ENCODE results near the gene RNF19B. TPM values are rescaled to one million over a fixed set of nuclear protein-coding genes. Genes with fewer than 3 reads are reported as not detected.

RNF19B gene
- total and polyA plus RNA-seq, 7 donors: 10.4 to 32.5 (median 18.8) TPM

- Histone ChIP-seq H3K36me3 (ENCODE audit: insufficient read depth in 1 of 2, low read depth in 1 of 2) (no peaks in the 10 kb centered on the region), H3K27ac (no peak overlapping the region), H3K9me3 (no peaks in the 10 kb centered on the region), H3K27me3 (ENCODE audit: insufficient read depth in 3 of 3, low read length in 2 of 3) (peaks cover 0 to 19% (median 12%) of the 10 kb centered on the region in 3 donors), H3K4me1 (peaks cover 6% of the 10 kb centered on the region), H3K4me3 (no peak overlapping the region)
- 31 to 39% (median 36%) methylated on average over 24 of the region's 24 CpGs for WGBS, 3 donors
- intact Hi-C loops (cut with DNase I): loop anchor here in 1 of 2 donors (1.0 kb wide), 1 partner anchor 23 kb away; no protein-coding TSS in a partner anchor
- TF ChIP-seq CTCF (IDR thresholded peaks at IDR 0.05): no peak
- no peak for DNase-seq
- no peak for ATAC-seq
Measured at GRCh38 chr1:32925403-32926162, 39.0 kb downstream of the RNF19B start.

DNA sequence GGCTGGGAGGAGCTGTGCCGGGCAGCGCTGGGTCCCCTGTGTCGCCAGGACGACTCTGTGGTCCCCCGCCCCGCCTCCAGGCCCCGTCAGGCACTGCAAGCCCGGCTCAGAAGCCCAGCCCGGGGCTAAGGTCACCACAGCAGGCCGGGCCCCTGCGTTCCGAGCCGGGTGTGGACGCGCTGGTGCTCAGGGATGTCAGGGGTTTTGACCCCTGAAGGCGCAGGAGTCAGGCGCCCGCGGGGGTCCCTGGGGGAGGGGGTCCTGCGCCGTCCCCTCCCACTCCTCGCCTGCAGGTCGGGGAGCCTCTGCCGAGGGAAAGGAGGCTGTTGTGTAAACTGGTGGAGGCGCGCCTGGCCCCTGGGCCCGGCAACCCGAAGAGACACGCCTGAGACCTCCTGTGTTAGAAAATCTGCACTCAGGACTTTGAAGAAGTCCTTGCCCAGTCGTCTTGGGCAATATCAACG lies 39.7 kb downstream of the RNF19B start:
- ATAC-seq (no peak), DNase-seq (peak in 1 of 2 donors; percentile 53)
- Histone ChIP-seq H3K36me3 (ENCODE audit: insufficient read depth in 1 of 2, low read depth in 1 of 2) (no peaks in the 10 kb centered on the region), H3K27me3 (ENCODE audit: insufficient read depth in 3 of 3, low read length in 2 of 3) (peaks cover 0 to 19% (median 12%) of the 10 kb centered on the region in 3 donors), H3K4me1 (peaks cover 6% of the 10 kb centered on the region), H3K4me3 (no peak overlapping the region), H3K9me3 (no peaks in the 10 kb centered on the region), H3K27ac (no peak overlapping the region)
- intact Hi-C loops (cut with DNase I): loop anchor here in 1 of 2 donors (1.0 kb wide), 1 partner anchor 23 kb away; no protein-coding TSS in a partner anchor
- WGBS, 3 donors: 22 to 30% (median 29%) methylated on average over 30 to 31 of the region's 31 CpGs
- no peak for TF ChIP-seq CTCF (IDR thresholded peaks at IDR 0.05)

GRCh38 chr1:32920833-32921232 lies 43.8 kb downstream of the RNF19B start:
- Histone ChIP-seq H3K4me1 (peaks cover 6% of the 10 kb centered on the region), H3K27ac (no peak overlapping the region), H3K9me3 (no peaks in the 10 kb centered on the region), H3K36me3 (ENCODE audit: insufficient read depth in 1 of 2, low read depth in 1 of 2) (no peaks in the 10 kb centered on the region), H3K4me3 (no peak overlapping the region), H3K27me3 (ENCODE audit: insufficient read depth in 3 of 3, low read length in 2 of 3) (peaks cover 0 to 16% (median 8%) of the 10 kb centered on the region in 3 donors)
- intact Hi-C loops (cut with DNase I): no loop called here
- peak; percentile 70 to 89 for DNase-seq
- 12 to 20% (median 18%) methylated on average over 7 of the region's 7 CpGs for WGBS, 3 donors
- TF ChIP-seq CTCF (IDR thresholded peaks at IDR 0.05): no peak
- peak; percentile 88 to 97 (median 94) for ATAC-seq

DNA sequence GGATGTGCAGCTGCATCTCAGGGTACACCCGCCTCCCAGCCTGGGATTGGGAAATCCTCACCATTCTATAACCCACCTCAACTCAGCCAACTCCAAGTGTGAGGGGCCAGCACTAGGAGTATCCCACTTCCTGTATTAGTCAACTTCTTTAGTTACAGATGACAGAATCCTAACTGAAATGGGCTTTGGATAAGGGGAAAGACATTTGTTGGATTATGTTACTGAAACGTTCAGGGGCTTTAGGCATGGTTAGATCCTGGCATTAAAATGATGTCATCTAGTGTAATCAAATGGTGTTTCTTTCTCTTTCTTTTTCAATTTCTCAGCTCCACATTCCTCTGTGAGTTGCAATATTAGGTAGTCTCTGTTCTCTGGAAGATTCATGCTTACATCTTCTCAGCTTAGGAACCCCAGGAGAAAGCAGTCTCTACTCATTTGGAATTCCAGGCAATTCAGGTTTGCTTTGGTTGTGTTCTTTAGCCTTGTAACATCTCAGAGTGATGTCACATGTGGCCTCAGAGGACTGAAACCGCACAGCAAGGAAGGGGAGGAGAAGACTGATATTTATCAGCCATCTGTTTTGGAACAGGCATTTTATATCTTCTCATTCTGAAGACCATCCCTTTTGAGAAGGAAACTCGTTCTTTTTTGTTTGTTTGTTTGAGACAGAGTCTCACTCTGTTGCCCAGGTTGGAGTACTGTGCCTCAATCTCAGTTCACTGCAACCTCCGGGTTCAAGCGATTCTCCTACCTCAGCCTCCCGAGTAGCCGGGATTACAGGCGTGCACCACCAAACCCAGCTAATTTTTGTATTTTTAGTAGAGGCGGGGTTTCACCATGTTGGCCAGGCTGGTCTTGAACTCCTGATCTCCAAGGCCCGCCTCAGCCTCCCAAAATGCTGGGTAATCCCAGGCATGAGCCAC lies 44.5 kb downstream of the RNF19B start:
- 71 to 73% (median 72%) methylated on average over 11 of the region's 11 CpGs for WGBS, 3 donors
- peak in 1 of 2 donors; percentile 55 for DNase-seq
- Histone ChIP-seq H3K27me3 (ENCODE audit: insufficient read depth in 3 of 3, low read length in 2 of 3) (peaks cover 0 to 9% (median 7%) of the 10 kb centered on the region in 3 donors), H3K4me1 (peaks cover 6% of the 10 kb centered on the region), H3K27ac (no peak overlapping the region), H3K4me3 (no peak overlapping the region), H3K36me3 (ENCODE audit: insufficient read depth in 1 of 2, low read depth in 1 of 2) (no peaks in the 10 kb centered on the region), H3K9me3 (no peaks in the 10 kb centered on the region)
- intact Hi-C loops (cut with DNase I): no loop called here
- ATAC-seq: peak; percentile 28 to 37 (median 34)
- TF ChIP-seq CTCF (IDR thresholded peaks at IDR 0.05): no peak

Measured in psoas muscle (tissue), 8 donors.